SK-N-SH (cell line): Measurements from ENCODE around the gene ZBTB5. TPM values are rescaled to one million over a fixed set of nuclear protein-coding genes. Genes with fewer than 3 reads are reported as not detected.

ENCODE experiments used
- CTCF ChIA-PET: fragments of 300-600, 350-600 bp; formaldehyde crosslinking; extraction: SDS; loops from one replicate; lab custom pipeline; 2021; lab: Yijun Ruan, JAX
- POLR2A ChIA-PET: fragments of 350-600 bp; sonication (Branson Sonifier 250); formaldehyde crosslinking; extraction: SDS; loops from one replicate; lab custom pipeline; 2020; ENCODE audit warnings: antibody characterized with exemption, inconsistent platforms; lab: Yijun Ruan, JAX
- DNase-seq: peaks from one replicate; pipeline ENCODE4 v3.0.0; 2012
- H2AFZ ChIP-seq: fragments of 200-600 bp; sonication (generic); 2 replicates; pipeline ENCODE4 v1.8.1; 2016; ENCODE audit warnings: antibody characterized with exemption, mild to moderate bottlenecking, low read depth
- H3F3A ChIP-seq: fragments of 200-600 bp; sonication (generic); replicated peaks from 2 replicates; pipeline ENCODE3; 2016; ENCODE audit warnings: antibody characterized with exemption, mild to moderate bottlenecking; ENCODE audit not compliant: insufficient read depth
- H3K27ac ChIP-seq, 2 experiments: fragments of 200-500 bp in 1 of 2; fragments of 200-600 bp in 1 of 2; sonication (Bioruptor generic) in 1 of 2; sonication (generic), shearing (Covaris generic) in 1 of 2; 2 replicates each; pipeline versions ENCODE4 v1.5.1 to v1.6.1; 2014 to 2016; ENCODE audit warnings: low read depth in 2 of 2, inconsistent platforms in 1 of 2, low read length in 1 of 2, mild to moderate bottlenecking in 1 of 2, mixed read lengths in 1 of 2
- H3K27me3 ChIP-seq: fragments of 200-600 bp; sonication (generic), shearing (Covaris generic); 2 replicates; pipeline ENCODE4 v1.6.1; 2016; ENCODE audit warnings: mixed run types; ENCODE audit not compliant: insufficient read depth
- H3K36me3 ChIP-seq, 2 experiments: fragments of 200-500 bp in 1 of 2; fragments of 200-600 bp in 1 of 2; sonication (Bioruptor generic) in 1 of 2; sonication (generic) in 1 of 2; replicated peaks in 1 of 2; 2 replicates each; pipeline versions ENCODE3 to v1.5.1; 2014 to 2016; ENCODE audit warnings: low read length in 1 of 2, mild to moderate bottlenecking in 1 of 2; ENCODE audit not compliant: insufficient read depth in 2 of 2, control insufficient read depth in 1 of 2
- H3K4me1 ChIP-seq, 2 experiments: fragments of 200-500 bp in 1 of 2; fragments of 200-600 bp in 1 of 2; sonication (Bioruptor generic) in 1 of 2; sonication (generic), shearing (Covaris generic) in 1 of 2; 2 replicates each; pipeline versions ENCODE4 v1.5.1 to v1.6.1; 2014 to 2016; ENCODE audit warnings: low read depth in 1 of 2, low read length in 1 of 2, mixed run types in 1 of 2; ENCODE audit not compliant: insufficient read depth in 2 of 2, control insufficient read depth in 1 of 2
- H3K4me2 ChIP-seq: fragments of 200-600 bp; sonication (generic), shearing (Covaris generic); 2 replicates; pipeline ENCODE4 v1.6.1; 2017; ENCODE audit warnings: mixed run types
- H3K4me3 ChIP-seq, 2 experiments: fragments of 200-500 bp in 1 of 2; fragments of 200-600 bp in 1 of 2; sonication (Bioruptor generic) in 1 of 2; sonication (generic), shearing (Covaris generic) in 1 of 2; 2 replicates each; pipeline versions ENCODE4 v1.5.1 to v1.8.1; 2014 to 2016; ENCODE audit warnings: low read depth in 2 of 2, inconsistent platforms in 1 of 2, low read length in 1 of 2, mild to moderate bottlenecking in 1 of 2, mixed read lengths in 1 of 2, moderate library complexity in 1 of 2
- H3K79me2 ChIP-seq: fragments of 200-600 bp; sonication (generic); 2 replicates; pipeline ENCODE4 v1.8.1; 2017; ENCODE audit warnings: mild to moderate bottlenecking; ENCODE audit not compliant: insufficient read depth
- H3K9ac ChIP-seq: fragments of 200-600 bp; sonication (generic); 2 replicates; pipeline ENCODE4 v1.6.1; 2017; ENCODE audit warnings: mixed run types
- H3K9me2 ChIP-seq: fragments of 200-600 bp; sonication (generic); 2 replicates; pipeline ENCODE4 v1.6.1; 2017; ENCODE audit warnings: mixed run types
- H3K9me3 ChIP-seq: fragments of 200-600 bp; sonication (generic); 2 replicates; pipeline ENCODE4 v1.6.1; 2017; ENCODE audit warnings: mixed run types, mild to moderate bottlenecking, moderate library complexity
- H4K20me1 ChIP-seq: fragments of 200-600 bp; sonication (generic); 2 replicates; pipeline ENCODE4 v1.6.1; 2017; ENCODE audit warnings: mild to moderate bottlenecking, mixed run types; ENCODE audit not compliant: insufficient read depth
- CTCF ChIP-seq: fragments of 200-600 bp; sonication (generic); IDR thresholded peaks from 2 replicates; pipeline ENCODE4 v1.6.1; 2017; ENCODE audit warnings: antibody characterized with exemption, mild to moderate bottlenecking, moderate library complexity
- ELF1 ChIP-seq: IDR thresholded peaks from 2 replicates; pipeline ENCODE4 v1.4.0; 2012
- FOSL2 ChIP-seq: IDR thresholded peaks from 2 replicates; pipeline ENCODE4 v1.4.0; 2012; ENCODE audit warnings: low read depth, mild to moderate bottlenecking, moderate library complexity, borderline replicate concordance
- FOXJ3 ChIP-seq: sonication (generic); formaldehyde crosslinking; IDR thresholded peaks from 2 replicates; pipeline ENCODE4 v1.5.1; 2020; ENCODE audit warnings: mild to moderate bottlenecking, missing genetic modification reagents
- GABPA ChIP-seq: IDR thresholded peaks from 2 replicates; pipeline ENCODE4 v1.4.0; 2012; ENCODE audit warnings: low read depth, mild to moderate bottlenecking
- GATA2 ChIP-seq: sonication (generic); formaldehyde crosslinking; IDR thresholded peaks from 2 replicates; pipeline ENCODE4 v1.5.0; 2020; ENCODE audit warnings: mild to moderate bottlenecking, missing genetic modification reagents
- MAX ChIP-seq: IDR thresholded peaks from 2 replicates; pipeline ENCODE4 v1.4.0; 2012; ENCODE audit warnings: low read depth
- NFIC ChIP-seq: IDR thresholded peaks from 2 replicates; pipeline ENCODE4 v1.4.0; 2012; ENCODE audit warnings: borderline replicate concordance
- NRF1 ChIP-seq: IDR thresholded peaks from 2 replicates; pipeline ENCODE4 v1.6.1; 2012; ENCODE audit warnings: low read depth, mild to moderate bottlenecking, low read length
- RAD21 ChIP-seq: IDR thresholded peaks from 2 replicates; pipeline ENCODE4 v1.6.1; 2012; ENCODE audit warnings: mild to moderate bottlenecking, low read length
- RCOR1 ChIP-seq: fragments of 150-350 bp; IDR thresholded peaks from 2 replicates; pipeline ENCODE4 v1.6.1; 2017; ENCODE audit warnings: antibody characterized with exemption, low read length
- REST ChIP-seq: IDR thresholded peaks from 2 replicates; pipeline ENCODE4 v1.6.1; 2012; ENCODE audit warnings: mild to moderate bottlenecking, low read depth, low read length, moderate library complexity
- RFX5 ChIP-seq: IDR thresholded peaks from 2 replicates; pipeline ENCODE4 v1.6.1; 2012; ENCODE audit warnings: mild to moderate bottlenecking, improper control_type of control experiment, low read length
- RXRA ChIP-seq: IDR thresholded peaks from 2 replicates; pipeline ENCODE4 v1.4.0; 2012; ENCODE audit warnings: low read depth, mild to moderate bottlenecking, borderline replicate concordance
- TCF12 ChIP-seq: IDR thresholded peaks from 2 replicates; pipeline ENCODE4 v1.4.0; 2012
- USF2 ChIP-seq: fragments of 150-350 bp; IDR thresholded peaks from 2 replicates; pipeline ENCODE4 v1.6.1; 2017; ENCODE audit warnings: antibody characterized with exemption, low read length, low read depth, borderline replicate concordance
- WGBS: methylation state at CpG from one replicate; pipeline ENCODE4 v1.1.6; 2017; ENCODE audit warnings: low lambda C conversion rate; 5-methylcytosine and 5-hydroxymethylcytosine counted together
- polyA plus RNA-seq, 3 experiments: library from polyadenylated mRNA; depleted of rRNA; stranded (reverse); fragments of >200 nt; gene quantifications; 2 replicates each; pipeline ENCODE4 v1.2.3, GENCODE V29; 2012
- TF ChIP-seq, protein P1 (sequence below): IDR thresholded peaks from 2 replicates; pipeline ENCODE4 v1.4.0; 2012; ENCODE audit warnings: low read depth, borderline replicate concordance

Gene ZBTB5
- polyA plus RNA-seq, 1 of the 3 experiments (the other 2 are of a cell fraction): 6.3 TPM

GRCh38 chr9:37444890-37445289, 20.4 kb downstream of the ZBTB5 start:
- H3K27me3 ChIP-seq: no peaks in the 10 kb centered on the region
- H3F3A ChIP-seq: peaks cover 6% of the 10 kb centered on the region
- no peak for TF ChIP-seq GATA2 (CRISPR knock-in tag)
- no peak for TF ChIP-seq ELF1
- TF ChIP-seq RCOR1: no peak
- no peak for TF ChIP-seq RXRA
- TF ChIP-seq FOSL2: no peak
- TF ChIP-seq REST: no peak
- TF ChIP-seq RFX5: no peak
- no peak for TF ChIP-seq FOXJ3 (CRISPR knock-in tag)
- no peak for TF ChIP-seq NRF1
- peaks cover 0 to 8% of the 10 kb centered on the region in 2 experiments; a peak in 2 of 4 replicates for H3K4me1 ChIP-seq
- H3K9me3 ChIP-seq: no peaks in the 10 kb centered on the region
- no peak overlapping the region for H3K4me3 ChIP-seq
- H3K9me2 ChIP-seq: no peaks in the 10 kb centered on the region
- ChIA-PET POLR2A (no interaction called here), CTCF (no interaction called here)
- WGBS: 87% methylated on average over 2 of the region's 2 CpGs
- H3K9ac ChIP-seq: no peak overlapping the region
- H2AFZ ChIP-seq: no peak overlapping the region
- H3K79me2 ChIP-seq: peaks cover 87% of the 10 kb centered on the region
- peaks cover 70% of the 10 kb centered on the region for H4K20me1 ChIP-seq
- H3K36me3 ChIP-seq: peaks cover 27 to 48% of the 10 kb centered on the region in 2 experiments
- no peak overlapping the region for H3K4me2 ChIP-seq
- DNase-seq: no peak
- no peak overlapping the region for H3K27ac ChIP-seq

- no peak overlapping the region for H3K27ac ChIP-seq
- H3K9me2 ChIP-seq: no peaks in the 10 kb centered on the region
- no peak overlapping the region for H3K4me2 ChIP-seq
- ChIA-PET POLR2A (no interaction called here), CTCF (no interaction called here)
- peaks cover 14% of the 10 kb centered on the region for H3F3A ChIP-seq
- peaks cover 76% of the 10 kb centered on the region for H4K20me1 ChIP-seq
- H3K36me3 ChIP-seq: peaks cover 40 to 52% of the 10 kb centered on the region in 2 experiments
- 95% methylated on average over 5 of the region's 5 CpGs for WGBS
- no peak overlapping the region for H2AFZ ChIP-seq
- no peak overlapping the region for H3K4me3 ChIP-seq
- no peaks in the 10 kb centered on the region for H3K9me3 ChIP-seq
- peaks cover 84% of the 10 kb centered on the region for H3K79me2 ChIP-seq
- no peak for DNase-seq
- no peaks in the 10 kb centered on the region for H3K27me3 ChIP-seq
- H3K9ac ChIP-seq: no peak overlapping the region
- peaks cover 0 to 8% of the 10 kb centered on the region in 2 experiments; a peak in 2 of 4 replicates for H3K4me1 ChIP-seq
- TF ChIP-seq MAX: no peak
- no peak for TF ChIP-seq CTCF
- TF ChIP-seq RXRA: no peak
- TF ChIP-seq NFIC: no peak
- no peak for TF ChIP-seq RCOR1
- no peak for TF ChIP-seq USF2
- TF ChIP-seq, protein P1, sequence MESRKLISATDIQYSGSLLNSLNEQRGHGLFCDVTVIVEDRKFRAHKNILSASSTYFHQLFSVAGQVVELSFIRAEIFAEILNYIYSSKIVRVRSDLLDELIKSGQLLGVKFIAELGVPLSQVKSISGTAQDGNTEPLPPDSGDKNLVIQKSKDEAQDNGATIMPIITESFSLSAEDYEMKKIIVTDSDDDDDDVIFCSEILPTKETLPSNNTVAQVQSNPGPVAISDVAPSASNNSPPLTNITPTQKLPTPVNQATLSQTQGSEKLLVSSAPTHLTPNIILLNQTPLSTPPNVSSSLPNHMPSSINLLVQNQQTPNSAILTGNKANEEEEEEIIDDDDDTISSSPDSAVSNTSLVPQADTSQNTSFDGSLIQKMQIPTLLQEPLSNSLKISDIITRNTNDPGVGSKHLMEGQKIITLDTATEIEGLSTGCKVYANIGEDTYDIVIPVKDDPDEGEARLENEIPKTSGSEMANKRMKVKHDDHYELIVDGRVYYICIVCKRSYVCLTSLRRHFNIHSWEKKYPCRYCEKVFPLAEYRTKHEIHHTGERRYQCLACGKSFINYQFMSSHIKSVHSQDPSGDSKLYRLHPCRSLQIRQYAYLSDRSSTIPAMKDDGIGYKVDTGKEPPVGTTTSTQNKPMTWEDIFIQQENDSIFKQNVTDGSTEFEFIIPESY: no peak
- no peak for TF ChIP-seq TCF12
- TF ChIP-seq GABPA: no peak
- no peak for TF ChIP-seq FOXJ3 (CRISPR knock-in tag)
- TF ChIP-seq RAD21: no peak
Observed at GRCh38 chr9:37443566-37443965, 21.7 kb downstream of the ZBTB5 start.
